H9 (cell line): ENCODE results near the gene SURF4. TPM values are rescaled to one million over a fixed set of nuclear protein-coding genes. Genes with fewer than 3 reads are reported as not detected.

Source experiments
- DNase-seq: peaks from one replicate; pipeline ENCODE4 v3.0.0-alpha.2; 2017
- H2AFZ ChIP-seq: one replicate; pipeline ENCODE4 v1.6.1; 2013; ENCODE audit warnings: mild to moderate bottlenecking, low read length, control low read depth, moderate library complexity
- H2AK5ac ChIP-seq: 2 replicates; pipeline ENCODE4 v1.6.1; 2013; ENCODE audit warnings: low read length, control low read depth, mixed read lengths; ENCODE audit not compliant: insufficient read length
- H2BK120ac ChIP-seq: one replicate; pipeline ENCODE4 v1.6.1; 2013; ENCODE audit warnings: low read depth, mild to moderate bottlenecking, low read length, control low read depth, inconsistent platforms; ENCODE audit not compliant: poor library complexity, severe bottlenecking
- H2BK12ac ChIP-seq: 2 replicates; pipeline ENCODE4 v1.6.1; 2013; ENCODE audit warnings: low read length, control low read depth, mixed read lengths, low read depth; ENCODE audit not compliant: insufficient read length
- H2BK15ac ChIP-seq: 2 replicates; pipeline ENCODE4 v1.6.1; 2013; ENCODE audit warnings: low read depth, low read length, control low read depth
- H2BK20ac ChIP-seq: one replicate; pipeline ENCODE4 v1.6.1; 2013; ENCODE audit warnings: low read depth, mild to moderate bottlenecking, low read length, control low read depth, inconsistent platforms; ENCODE audit not compliant: poor library complexity, severe bottlenecking
- H2BK5ac ChIP-seq: 2 replicates; pipeline ENCODE4 v1.6.1; 2013; ENCODE audit warnings: low read length, control low read depth, mixed read lengths; ENCODE audit not compliant: insufficient read length
- H3K14ac ChIP-seq: 2 replicates; pipeline ENCODE4 v1.6.1; 2013; ENCODE audit warnings: low read length, control low read depth; ENCODE audit not compliant: insufficient read depth
- H3K18ac ChIP-seq: 2 replicates; pipeline ENCODE4 v1.6.1; 2013; ENCODE audit warnings: low read depth, mild to moderate bottlenecking, mixed read lengths, low read length, control low read depth; ENCODE audit not compliant: insufficient read length
- H3K23ac ChIP-seq: 2 replicates; pipeline ENCODE4 v1.6.1; 2013; ENCODE audit warnings: low read length, control low read depth, mixed read lengths, low read depth; ENCODE audit not compliant: insufficient read length
- H3K23me2 ChIP-seq: 2 replicates; pipeline ENCODE4 v1.6.1; 2013; ENCODE audit warnings: low read depth, mild to moderate bottlenecking, mixed read lengths, low read length, control low read depth; ENCODE audit not compliant: insufficient read length, poor library complexity, severe bottlenecking
- H3K27ac ChIP-seq: 2 replicates; pipeline ENCODE4 v1.5.1; 2013; ENCODE audit warnings: low read length, control low read depth, mixed read lengths, low read depth; ENCODE audit not compliant: insufficient read length
- H3K27me3 ChIP-seq: 2 replicates; pipeline ENCODE4 v1.6.1; 2013; ENCODE audit warnings: low read length, control low read depth, inconsistent platforms; ENCODE audit not compliant: insufficient read depth
- H3K4ac ChIP-seq: 2 replicates; pipeline ENCODE4 v1.6.1; 2013; ENCODE audit warnings: low read depth, mild to moderate bottlenecking, control low read depth, inconsistent platforms, low read length, moderate library complexity
- H3K4me1 ChIP-seq: 2 replicates; pipeline ENCODE4 v1.6.1; 2013; ENCODE audit warnings: low read length, control low read depth, inconsistent platforms; ENCODE audit not compliant: insufficient read depth
- H3K4me2 ChIP-seq: 2 replicates; pipeline ENCODE4 v1.6.1; 2013; ENCODE audit warnings: low read length, control low read depth, mixed read lengths; ENCODE audit not compliant: insufficient read length, insufficient read depth
- H3K56ac ChIP-seq: 2 replicates; pipeline ENCODE4 v1.6.1; 2013; ENCODE audit warnings: low read depth, mild to moderate bottlenecking, mixed read lengths, low read length, control low read depth; ENCODE audit not compliant: insufficient read length
- H3K79me1 ChIP-seq: 2 replicates; pipeline ENCODE4 v1.6.1; 2013; ENCODE audit warnings: low read depth, mild to moderate bottlenecking, moderate library complexity, low read length, control low read depth, inconsistent platforms; ENCODE audit not compliant: insufficient read depth, poor library complexity, severe bottlenecking
- H3K79me2 ChIP-seq: 2 replicates; pipeline ENCODE4 v1.6.1; 2013; ENCODE audit warnings: low read length, control low read depth, inconsistent platforms; ENCODE audit not compliant: insufficient read depth
- H3K9ac ChIP-seq: 2 replicates; pipeline ENCODE4 v1.6.1; 2013; ENCODE audit warnings: low read length, control low read depth, mixed read lengths; ENCODE audit not compliant: insufficient read length; ENCODE audit errors: extremely low read depth
- H3K9me3 ChIP-seq: one replicate; pipeline ENCODE4 v1.6.1; 2013; ENCODE audit warnings: low read depth, low read length, inconsistent platforms; ENCODE audit not compliant: control insufficient read depth
- H3T11ph ChIP-seq: one replicate; pipeline ENCODE4 v1.6.1; 2013; ENCODE audit warnings: mild to moderate bottlenecking, low read length, control low read depth, inconsistent platforms
- H4K20me1 ChIP-seq: one replicate; pipeline ENCODE4 v1.6.1; 2013; ENCODE audit not compliant: control insufficient read depth, insufficient read length, insufficient read depth
- H4K5ac ChIP-seq: 2 replicates; pipeline ENCODE4 v1.6.1; 2013; ENCODE audit warnings: low read depth, mild to moderate bottlenecking, mixed read lengths, low read length, control low read depth; ENCODE audit not compliant: insufficient read length
- H4K8ac ChIP-seq: replicated peaks from 2 replicates; pipeline ENCODE4 v1.6.1; 2013; ENCODE audit warnings: low read length, control low read depth, mixed read lengths, low read depth; ENCODE audit not compliant: insufficient read length
- H4K91ac ChIP-seq: 2 replicates; pipeline ENCODE4 v1.6.1; 2013; ENCODE audit warnings: low read depth, mild to moderate bottlenecking, moderate library complexity, mixed read lengths, low read length, control low read depth; ENCODE audit not compliant: insufficient read length
- H3K27ac Mint-ChIP-seq, 3 experiments: 2 replicates in 2 of 3; 3 replicates in 1 of 3; pipeline ENCODE4 v1.8.0; 2020 to 2021; ENCODE audit warnings: mixed read lengths in 3 of 3, mild to moderate bottlenecking in 1 of 3, moderate library complexity in 1 of 3
- H3K27me3 Mint-ChIP-seq: 2 replicates; pipeline ENCODE4 v1.8.0; 2021; ENCODE audit warnings: low read depth, mild to moderate bottlenecking, moderate library complexity, mixed read lengths
- H3K36me3 Mint-ChIP-seq, 3 experiments: 2 replicates in 2 of 3; 3 replicates in 1 of 3; pipeline ENCODE4 v1.8.0; 2020 to 2021; ENCODE audit warnings: low read depth in 3 of 3, mixed read lengths in 3 of 3; ENCODE audit not compliant: insufficient read depth in 1 of 3
- H3K4me1 Mint-ChIP-seq, 2 experiments: 2 replicates each; pipeline ENCODE4 v1.8.0; 2020; ENCODE audit warnings: mixed read lengths in 2 of 2
- H3K4me3 Mint-ChIP-seq, 2 experiments: 2 replicates in 1 of 2; 3 replicates in 1 of 2; pipeline ENCODE4 v1.8.0; 2020 to 2021; ENCODE audit warnings: mild to moderate bottlenecking in 2 of 2, mixed read lengths in 2 of 2, moderate library complexity in 1 of 2
- H3K9me3 Mint-ChIP-seq, 2 experiments: 2 replicates in 1 of 2; 3 replicates in 1 of 2; pipeline ENCODE4 v1.8.0; 2020; ENCODE audit warnings: mild to moderate bottlenecking in 2 of 2, mixed read lengths in 2 of 2, moderate library complexity in 1 of 2
- CTCF ChIP-seq: fragments of 200-600 bp; sonication (generic); conservative IDR thresholded peaks from 3 replicates; pipeline ENCODE4 v1.8.0; 2021; ENCODE audit warnings: antibody characterized with exemption, mild to moderate bottlenecking
- WGBS: extraction: QIAGEN DNeasy Blood & Tissue Kit; methylation state at CpG from one replicate; pipeline ENCODE4 v1.1.7; 2013; ENCODE audit warnings: missing lambda C conversion rate, low lambda C conversion rate, mixed read lengths; ENCODE audit not compliant: insufficient read length; ENCODE audit errors: extremely low coverage; 5-methylcytosine and 5-hydroxymethylcytosine counted together
- total RNA-seq: library from RNA; stranded (reverse); gene quantifications from 2 replicates; pipeline ENCODE4 v1.2.1, GENCODE V29; 2021

The SURF4 gene
- total RNA-seq, 1 experiment from 2014 or later, result 146 TPM

GRCh38 chr9:133401588-133401987 is 25.7 kb upstream of the SURF4 start:
- no peak overlapping the region for H3K27ac ChIP-seq
- Mint-ChIP-seq H3K27me3 (peaks cover 11% of the 10 kb centered on the region), H3K4me3 (no peak overlapping the region), H3K4me1 (peaks cover 0 to 3% of the 10 kb centered on the region in 2 experiments; a peak in 1 of 4 replicates), H3K27ac (no peak overlapping the region), H3K9me3 (no peaks in the 10 kb centered on the region), H3K36me3 (peaks cover 13 to 23% (median 22%) of the 10 kb centered on the region in 3 experiments; a peak in 6 of 7 replicates)
- H2BK120ac ChIP-seq, result no peak overlapping the region
- no peak overlapping the region for H2BK15ac ChIP-seq
- no peak overlapping the region for H3K4me2 ChIP-seq
- no peaks in the 10 kb centered on the region for H3K79me1 ChIP-seq
- TF ChIP-seq CTCF, result no peak
- H3K9me3 ChIP-seq, result no peaks in the 10 kb centered on the region
- no peak overlapping the region for H4K91ac ChIP-seq
- H2BK20ac ChIP-seq, result no peak overlapping the region
- no peak overlapping the region for H2BK5ac ChIP-seq
- H3K9ac ChIP-seq, result no peak overlapping the region
- H4K20me1 ChIP-seq, result no peaks in the 10 kb centered on the region
- H4K8ac ChIP-seq, result no peak overlapping the region
- WGBS, result no CpG with 5 or more reads among the region's 6 CpGs
- H3K56ac ChIP-seq, result no peak overlapping the region
- no peak for DNase-seq
- H2BK12ac ChIP-seq, result no peak overlapping the region
- no peak overlapping the region for H3K14ac ChIP-seq
- H3K79me2 ChIP-seq, result no peaks in the 10 kb centered on the region
- H2AK5ac ChIP-seq, result no peak overlapping the region
- no peak overlapping the region for H3K23ac ChIP-seq
- no peak overlapping the region for H2AFZ ChIP-seq
- H3K27me3 ChIP-seq, result no peaks in the 10 kb centered on the region
- H3K23me2 ChIP-seq, result no peaks in the 10 kb centered on the region
- no peak overlapping the region for H3K18ac ChIP-seq
- no peak overlapping the region for H3K4ac ChIP-seq
- H3K4me1 ChIP-seq, result no peaks in the 10 kb centered on the region
- no peak overlapping the region for H3T11ph ChIP-seq
- no peak overlapping the region for H4K5ac ChIP-seq
